Measurements from ENCODE around the gene TASOR2. TPM values are rescaled to one million over a fixed set of nuclear protein-coding genes. Genes with fewer than 3 reads are reported as not detected.

TASOR2 gene
- total and polyA plus RNA-seq, 9 of the 15 experiments (the other 6 are each of a cell fraction or from before 2014, with no cell fraction given) = 12.7 to 75.3 (median 52.3) TPM

DNA sequence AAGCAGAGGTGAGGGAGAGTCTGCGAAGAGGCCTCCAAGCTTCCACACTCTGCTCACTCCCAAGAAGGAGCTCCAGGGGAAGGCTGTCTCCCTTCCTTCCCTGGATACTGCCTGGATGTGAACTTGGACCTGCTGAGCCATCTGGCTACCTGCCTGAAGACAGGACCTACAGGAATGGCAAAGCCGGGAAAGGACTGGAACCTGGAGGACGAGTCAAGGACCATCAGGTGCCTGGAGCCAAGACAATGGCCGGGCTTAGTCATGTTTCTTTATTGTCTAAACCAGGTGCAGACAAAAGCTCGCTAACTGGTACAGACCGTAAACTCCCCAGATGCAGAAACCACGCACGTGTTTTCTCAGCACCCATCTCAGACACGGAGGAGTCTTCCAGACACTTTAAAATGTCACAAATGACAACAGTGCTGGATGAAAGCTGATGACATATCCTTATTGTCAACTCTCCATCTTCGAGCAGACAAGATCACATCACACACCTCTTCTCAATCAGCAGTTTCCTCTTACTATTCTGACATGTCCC lies 30.4 kb upstream of the TASOR2 start:
- DNase-seq (ENCODE audit: extremely low read depth in 1 of 4, low spot score in 3 of 4) (no peak), ATAC-seq (no peak), FAIRE-seq (no peak)
- Histone ChIP-seq H3K27me3 (ENCODE audit: control insufficient read depth in 2 of 2, insufficient read depth in 2 of 2, low read length in 2 of 2) (no peaks in the 10 kb centered on the region), H4K20me1 (replicated peaks; ENCODE audit: control insufficient read depth, insufficient read depth, low read length) (peaks cover 8% of the 10 kb centered on the region; the same call in 1 of the 2 replicates), H3K27ac (ENCODE audit: extremely low read depth, low read depth, low read length) (no peak overlapping the region), H3K9me3 (replicated peaks; ENCODE audit: control insufficient read depth, insufficient read depth, low read depth, low read length) (no peaks in the 10 kb centered on the region), H3K36me3 (ENCODE audit: control insufficient read depth, insufficient read depth, low read length) (peaks cover 5% of the 10 kb centered on the region; the same call in 1 of the 3 replicates), H3K79me2 (ENCODE audit: control insufficient read depth, insufficient read depth, low read length) (no peaks in the 10 kb centered on the region), H3K4me3 (no peak overlapping the region), H3K9me1 (ENCODE audit: control insufficient read depth, insufficient read depth, low read length) (no peaks in the 10 kb centered on the region), H3K4me1 (replicated peaks in 1 of 2; ENCODE audit: control insufficient read depth in 2 of 2, insufficient read depth in 2 of 2, low read length in 2 of 2) (peaks cover 10 to 20% of the 10 kb centered on the region in 2 experiments; a peak in 3 of 5 replicates), H3K4me2 (ENCODE audit: insufficient read depth, low read length) (no peak overlapping the region), H2AFZ (ENCODE audit: low read depth, low read length) (no peak overlapping the region), H3K9ac (ENCODE audit: insufficient read depth in 1 of 2, low read depth in 2 of 2, low read length in 2 of 2) (peak overlapping the region in 1 of 2 experiments; percentile 48; a peak in 1 of 4 replicates)
- 48% methylated on average over 10 of the region's 10 CpGs for WGBS (ENCODE audit: insufficient coverage, low coverage, missing lambda C conversion rate)
- no TSS peak for BruUV-seq (replicated peaks)
- no peak for TF ChIP-seq ZNF143 (CRISPR knock-in tag; IDR thresholded peaks at IDR 0.05)
- TF ChIP-seq ZNF140 (CRISPR knock-in tag; IDR thresholded peaks at IDR 0.05) = no peak
- TF ChIP-seq SMAD1 (IDR thresholded peaks at IDR 0.05; ENCODE audit: low read depth, low read length, partially characterized antibody) = no peak
- no peak for TF ChIP-seq BRD4 (IDR thresholded peaks at IDR 0.05)
- no peak for TF ChIP-seq ZNF316 (IDR thresholded peaks at IDR 0.05)
- no peak for TF ChIP-seq PHB (CRISPR knock-in tag; IDR thresholded peaks at IDR 0.05)
- TF ChIP-seq C11orf30 (IDR thresholded peaks at IDR 0.05; ENCODE audit: low read depth) = no peak
- TF ChIP-seq NFE2 (IDR thresholded peaks at IDR 0.05; ENCODE audit: low read depth) = no peak
- TF ChIP-seq, protein P1, sequence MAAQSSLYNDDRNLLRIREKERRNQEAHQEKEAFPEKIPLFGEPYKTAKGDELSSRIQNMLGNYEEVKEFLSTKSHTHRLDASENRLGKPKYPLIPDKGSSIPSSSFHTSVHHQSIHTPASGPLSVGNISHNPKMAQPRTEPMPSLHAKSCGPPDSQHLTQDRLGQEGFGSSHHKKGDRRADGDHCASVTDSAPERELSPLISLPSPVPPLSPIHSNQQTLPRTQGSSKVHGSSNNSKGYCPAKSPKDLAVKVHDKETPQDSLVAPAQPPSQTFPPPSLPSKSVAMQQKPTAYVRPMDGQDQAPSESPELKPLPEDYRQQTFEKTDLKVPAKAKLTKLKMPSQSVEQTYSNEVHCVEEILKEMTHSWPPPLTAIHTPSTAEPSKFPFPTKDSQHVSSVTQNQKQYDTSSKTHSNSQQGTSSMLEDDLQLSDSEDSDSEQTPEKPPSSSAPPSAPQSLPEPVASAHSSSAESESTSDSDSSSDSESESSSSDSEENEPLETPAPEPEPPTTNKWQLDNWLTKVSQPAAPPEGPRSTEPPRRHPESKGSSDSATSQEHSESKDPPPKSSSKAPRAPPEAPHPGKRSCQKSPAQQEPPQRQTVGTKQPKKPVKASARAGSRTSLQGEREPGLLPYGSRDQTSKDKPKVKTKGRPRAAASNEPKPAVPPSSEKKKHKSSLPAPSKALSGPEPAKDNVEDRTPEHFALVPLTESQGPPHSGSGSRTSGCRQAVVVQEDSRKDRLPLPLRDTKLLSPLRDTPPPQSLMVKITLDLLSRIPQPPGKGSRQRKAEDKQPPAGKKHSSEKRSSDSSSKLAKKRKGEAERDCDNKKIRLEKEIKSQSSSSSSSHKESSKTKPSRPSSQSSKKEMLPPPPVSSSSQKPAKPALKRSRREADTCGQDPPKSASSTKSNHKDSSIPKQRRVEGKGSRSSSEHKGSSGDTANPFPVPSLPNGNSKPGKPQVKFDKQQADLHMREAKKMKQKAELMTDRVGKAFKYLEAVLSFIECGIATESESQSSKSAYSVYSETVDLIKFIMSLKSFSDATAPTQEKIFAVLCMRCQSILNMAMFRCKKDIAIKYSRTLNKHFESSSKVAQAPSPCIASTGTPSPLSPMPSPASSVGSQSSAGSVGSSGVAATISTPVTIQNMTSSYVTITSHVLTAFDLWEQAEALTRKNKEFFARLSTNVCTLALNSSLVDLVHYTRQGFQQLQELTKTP (IDR thresholded peaks at IDR 0.05; ENCODE audit: low read depth in 1 of 2, partially characterized antibody in 2 of 2) = no peak
- no peak for TF ChIP-seq JUN (IDR thresholded peaks at IDR 0.05; ENCODE audit: borderline replicate concordance, low read depth, low read length)
- no peak for TF ChIP-seq JUN (CRISPR knock-in tag; IDR thresholded peaks at IDR 0.05; ENCODE audit: borderline replicate concordance)
- no peak for TF ChIP-seq ZNF785 (CRISPR knock-in tag; IDR thresholded peaks at IDR 0.05)
- no peak for TF ChIP-seq SMAD4 (CRISPR knock-in tag; conservative IDR thresholded peaks at IDR 0.05)
- TF ChIP-seq, protein P2, sequence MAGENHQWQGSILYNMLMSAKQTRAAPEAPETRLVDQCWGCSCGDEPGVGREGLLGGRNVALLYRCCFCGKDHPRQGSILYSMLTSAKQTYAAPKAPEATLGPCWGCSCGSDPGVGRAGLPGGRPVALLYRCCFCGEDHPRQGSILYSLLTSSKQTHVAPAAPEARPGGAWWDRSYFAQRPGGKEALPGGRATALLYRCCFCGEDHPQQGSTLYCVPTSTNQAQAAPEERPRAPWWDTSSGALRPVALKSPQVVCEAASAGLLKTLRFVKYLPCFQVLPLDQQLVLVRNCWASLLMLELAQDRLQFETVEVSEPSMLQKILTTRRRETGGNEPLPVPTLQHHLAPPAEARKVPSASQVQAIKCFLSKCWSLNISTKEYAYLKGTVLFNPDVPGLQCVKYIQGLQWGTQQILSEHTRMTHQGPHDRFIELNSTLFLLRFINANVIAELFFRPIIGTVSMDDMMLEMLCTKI (IDR thresholded peaks at IDR 0.05; ENCODE audit: partially characterized antibody) = no peak
- no peak for TF ChIP-seq ZNF644 (tag; IDR thresholded peaks at IDR 0.05; ENCODE audit: low read depth)
- TF ChIP-seq ZNF717 (CRISPR knock-in tag; IDR thresholded peaks at IDR 0.05) = no peak
- ChIA-PET CTCF (ENCODE audit: low intra/inter-chr PET ratio) (no interaction called here), POLR2A (interaction anchor here (0.7 to 1.0 kb wide), 2 partner anchors 44 to 154 kb away, joined by 3 read pairs; no protein-coding TSS in a partner anchor)
- in situ Hi-C loops (cut with MboI) = no loop called here
- intact Hi-C loops (cut with micrococcal nuclease) = no loop called here

Data from K562 (cell line).